Measurements from ENCODE around the gene PPP1R27. TPM values are rescaled to one million over a fixed set of nuclear protein-coding genes. Genes with fewer than 3 reads are reported as not detected.

Gene PPP1R27
- total RNA-seq, 2 donors from 2014 or later, result 1.6 TPM; not detected in 1

- H3K9me3 ChIP-seq, result no peaks in the 10 kb centered on the region
- no peaks in the 10 kb centered on the region for H3K4me1 ChIP-seq (replicated peaks)
- H3K27ac ChIP-seq, result no peak overlapping the region
- TF ChIP-seq POLR2AphosphoS5 (IDR thresholded peaks at IDR 0.05), result no peak
- no peak for TF ChIP-seq POLR2A (IDR thresholded peaks at IDR 0.05)
- TF ChIP-seq CTCF (IDR thresholded peaks at IDR 0.05), result no peak
- DNase-seq (ENCODE audit: low spot score), result no peak
- H3K4me3 ChIP-seq, result peak overlapping the region in 1 of 2 donors; percentile 27
- intact Hi-C loops (cut with DNase I), result no loop called here
- WGBS, result 4% methylated on average over 40 of the region's 65 CpGs
- peaks cover 36% of the 10 kb centered on the region for H3K27me3 ChIP-seq (replicated peaks; ENCODE audit: insufficient read depth)
- no peaks in the 10 kb centered on the region for H3K36me3 ChIP-seq
Observed at GRCh38 chr17:81804559-81805399, 30.1 kb downstream of the PPP1R27 start.

- Histone ChIP-seq H3K27me3 (replicated peaks; ENCODE audit: insufficient read depth) (peaks cover 36% of the 10 kb centered on the region), H3K4me1 (replicated peaks) (no peaks in the 10 kb centered on the region), H3K27ac (no peak within 1 kb of the TSS), H3K36me3 (no peaks in the 10 kb centered on the region), H3K9me3 (no peaks in the 10 kb centered on the region), H3K4me3 (peak within 1 kb of the TSS in 1 of 2 donors; percentile 27)
- intact Hi-C loops (cut with DNase I), result no loop called here
- 2% methylated on average over 48 of the region's 110 CpGs for WGBS
- TF ChIP-seq POLR2A (IDR thresholded peaks at IDR 0.05) (no peak), CTCF (IDR thresholded peaks at IDR 0.05) (no peak), POLR2AphosphoS5 (IDR thresholded peaks at IDR 0.05) (no peak)
- no peak for DNase-seq (ENCODE audit: low spot score)
Observed at GRCh38 chr17:81803728-81804558, 30.9 kb downstream of the PPP1R27 start, which contains the start of gene GCGR. Gene GCGR, plus strand, starts transcription at chr17:81804150. Its CDS starts 4,869 bp downstream, at chr17:81809019.

- Histone ChIP-seq H3K36me3 (no peaks in the 10 kb centered on the region), H3K9me3 (no peaks in the 10 kb centered on the region), H3K4me1 (replicated peaks) (no peaks in the 10 kb centered on the region), H3K4me3 (no peak overlapping the region), H3K27me3 (replicated peaks; ENCODE audit: insufficient read depth) (peaks cover 36% of the 10 kb centered on the region), H3K27ac (no peak overlapping the region)
- no peak for TF ChIP-seq POLR2A (IDR thresholded peaks at IDR 0.05)
- no peak for TF ChIP-seq POLR2AphosphoS5 (IDR thresholded peaks at IDR 0.05)
- no peak for TF ChIP-seq CTCF (IDR thresholded peaks at IDR 0.05)
- intact Hi-C loops (cut with DNase I), result no loop called here
- 35% methylated on average over 26 of the region's 26 CpGs for WGBS
- no peak for DNase-seq (ENCODE audit: low spot score)
Observed at GRCh38 chr17:81802856-81803643, 31.8 kb downstream of the PPP1R27 start.

GRCh38 chr17:81802048-81802758 is 32.6 kb downstream of the PPP1R27 start:
- Histone ChIP-seq H3K4me1 (replicated peaks) (no peaks in the 10 kb centered on the region), H3K27me3 (replicated peaks; ENCODE audit: insufficient read depth) (peaks cover 36% of the 10 kb centered on the region), H3K9me3 (no peaks in the 10 kb centered on the region), H3K4me3 (no peak overlapping the region), H3K27ac (no peak overlapping the region), H3K36me3 (no peaks in the 10 kb centered on the region)
- WGBS, result 85% methylated on average over 9 of the region's 9 CpGs
- DNase-seq (ENCODE audit: low spot score), result no peak
- intact Hi-C loops (cut with DNase I), result no loop called here
- TF ChIP-seq POLR2A (IDR thresholded peaks at IDR 0.05) (no peak), POLR2AphosphoS5 (IDR thresholded peaks at IDR 0.05) (no peak), CTCF (IDR thresholded peaks at IDR 0.05) (no peak)
